H7 (cell line): Measurements from ENCODE around the gene LCA5L. TPM values are rescaled to one million over a fixed set of nuclear protein-coding genes. Genes with fewer than 3 reads are reported as not detected.

Experiments used
- DNase-seq: peaks from one replicate; pipeline ENCODE4 v3.0.0; 2012
- H3K27me3 ChIP-seq: 2 replicates; pipeline ENCODE4 v1.6.0; 2011; ENCODE audit warnings: mild to moderate bottlenecking, low read length; ENCODE audit not compliant: control insufficient read depth, insufficient read depth
- H3K36me3 ChIP-seq: replicated peaks from 2 replicates; pipeline ENCODE4 v1.5.1; 2011; ENCODE audit warnings: low read length; ENCODE audit not compliant: control insufficient read depth, insufficient read depth
- H3K4me3 ChIP-seq: 2 replicates; pipeline ENCODE4 v1.5.1; 2011; ENCODE audit warnings: low read depth, mild to moderate bottlenecking, control low read depth, low read length, moderate library complexity; ENCODE audit not compliant: insufficient read depth
- total RNA-seq: library from RNA; depleted of rRNA; stranded (reverse); fragments of >200 nt; shearing (Covaris generic); gene quantifications from 2 replicates; pipeline ENCODE4 v1.2.3, GENCODE V29; 2014; rRNA removed

The LCA5L gene
- total RNA-seq, 1 experiment from 2014 or later = 0.17 TPM

DNA sequence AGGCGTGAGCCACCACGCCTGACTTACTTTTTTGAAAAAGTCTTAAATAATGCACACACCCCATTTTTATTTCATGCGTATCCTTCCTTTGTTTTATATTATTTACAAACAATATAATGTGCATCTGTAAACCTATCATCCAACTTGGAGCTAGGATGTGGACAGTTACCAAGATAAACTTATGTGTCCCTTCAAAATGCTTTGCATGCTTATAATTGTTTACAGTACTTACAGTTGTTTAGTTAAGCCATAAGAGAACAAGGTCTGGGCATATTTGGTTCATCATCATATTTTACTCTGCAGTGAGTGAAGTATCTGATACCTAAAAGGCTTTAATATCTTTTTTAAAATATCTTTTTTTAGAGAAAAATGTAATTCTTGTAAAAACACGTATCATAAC is 80.6 kb downstream of the LCA5L start:
- DNase-seq = no peak
- no peaks in the 10 kb centered on the region for H3K27me3 ChIP-seq
- no peaks in the 10 kb centered on the region for H3K36me3 ChIP-seq
- H3K4me3 ChIP-seq = no peak overlapping the region

DNA sequence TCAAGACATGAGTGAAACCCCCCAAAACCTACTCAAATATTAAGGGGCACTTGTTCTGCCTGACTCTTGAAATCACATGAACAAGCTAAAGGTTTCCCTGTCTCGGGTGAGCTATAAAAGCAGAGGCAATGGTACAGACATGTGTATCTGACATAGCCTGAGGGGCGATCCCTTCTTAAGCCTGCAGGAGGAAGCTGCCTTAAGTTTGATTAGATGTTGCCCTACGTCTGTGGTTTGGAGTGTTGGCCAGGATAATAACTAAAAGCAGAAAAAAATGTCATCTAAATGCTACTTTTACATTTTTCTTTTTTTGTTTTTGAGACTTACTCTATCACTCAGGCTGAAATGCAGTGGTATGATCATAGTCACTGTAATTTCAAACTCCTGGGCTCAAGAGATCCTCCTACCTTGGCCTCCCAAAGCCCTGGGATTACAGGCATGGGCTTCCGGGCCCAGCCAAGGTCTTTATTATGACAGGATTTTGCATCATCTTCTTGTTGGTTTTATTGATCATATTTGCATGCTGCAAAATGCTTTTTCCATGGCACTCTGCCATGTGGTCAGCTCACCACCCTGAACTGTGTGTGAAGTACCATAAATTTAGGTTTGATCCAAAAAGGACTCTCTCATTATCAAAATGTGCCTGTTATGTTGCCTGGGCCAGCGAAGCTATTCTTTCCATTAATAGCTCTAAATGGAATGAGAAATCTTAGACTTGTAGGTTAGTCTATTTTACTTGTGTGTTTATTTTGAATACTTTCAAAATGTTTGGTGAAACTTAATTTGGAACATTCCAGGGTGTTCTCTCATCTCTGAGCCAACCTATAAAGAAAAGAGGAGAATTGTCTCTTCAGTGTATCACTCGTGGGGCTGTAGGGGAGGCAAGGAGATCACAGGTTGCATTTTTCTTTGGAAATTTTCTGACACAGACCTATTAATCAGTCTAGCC is 81.7 kb downstream of the LCA5L start:
- Histone ChIP-seq H3K27me3 (no peaks in the 10 kb centered on the region), H3K36me3 (no peaks in the 10 kb centered on the region), H3K4me3 (no peak overlapping the region)
- DNase-seq = no peak

- no peaks in the 10 kb centered on the region for H3K27me3 ChIP-seq
- no peaks in the 10 kb centered on the region for H3K36me3 ChIP-seq
- H3K4me3 ChIP-seq = no peak overlapping the region
- DNase-seq = no peak
Measured at GRCh38 chr21:39362733-39363132, 82.8 kb downstream of the LCA5L start.

DNA sequence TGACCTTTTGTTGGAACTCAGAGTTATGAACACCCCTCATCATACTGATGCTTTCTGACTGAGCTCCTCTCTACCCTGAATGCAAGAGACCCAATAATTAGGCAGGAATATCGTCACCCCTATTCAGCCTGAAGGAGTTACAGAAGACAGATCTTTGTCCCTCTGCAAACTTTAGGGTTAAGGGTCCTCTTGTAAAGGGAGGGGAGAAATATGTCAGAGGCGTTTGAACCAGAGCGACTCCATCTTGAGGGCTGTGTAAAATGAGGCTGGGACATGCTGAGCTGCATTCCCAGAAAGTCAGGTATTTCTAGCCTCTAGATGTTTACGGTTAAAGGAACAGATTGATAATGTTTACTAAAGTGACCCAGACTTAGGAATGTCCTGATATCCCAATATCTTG is 86.2 kb downstream of the LCA5L start:
- DNase-seq = no peak
- no peak overlapping the region for H3K4me3 ChIP-seq
- no peaks in the 10 kb centered on the region for H3K27me3 ChIP-seq
- no peaks in the 10 kb centered on the region for H3K36me3 ChIP-seq

Other genes with a start within 250 kb of the LCA5L start
- gene BRWD1, start 132.1 kb downstream of the LCA5L start, total RNA-seq = 33.5 and 51.2 TPM in 2 replicates
- 310 and 389 TPM in 2 replicates for gene HMGN1, start 96.7 kb downstream of the LCA5L start, total RNA-seq
- gene SH3BGR, start 6.2 kb upstream of the LCA5L start, total RNA-seq = 1.4 and 1.6 TPM in 2 replicates
- gene B3GALT5, start 167.2 kb upstream of the LCA5L start, total RNA-seq = 3.7 and 5.7 TPM in 2 replicates